Measurements from ENCODE around the gene ODAPH. TPM values are rescaled to one million over a fixed set of nuclear protein-coding genes. Genes with fewer than 3 reads are reported as not detected.

The ODAPH gene
- total RNA-seq, 4 donors from 2014 or later: not detected

DNA sequence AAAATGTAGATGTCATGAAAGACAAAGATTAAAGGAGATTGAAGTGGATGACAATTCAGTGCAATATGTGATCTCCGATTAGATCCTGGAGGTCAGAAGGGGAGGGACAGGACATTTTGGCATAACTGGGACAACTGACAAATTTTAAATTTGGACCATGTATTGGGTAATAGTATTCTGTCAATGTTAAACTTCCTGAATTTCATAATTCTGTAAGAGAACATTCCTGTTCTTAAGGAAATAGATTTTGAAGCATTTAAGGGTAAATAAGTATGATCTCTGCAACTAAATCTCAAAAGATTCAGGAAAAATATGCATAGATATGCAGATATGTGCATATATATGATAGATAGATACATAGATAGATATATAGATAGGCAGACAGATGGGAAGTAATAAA, 11.0 kb downstream of the ODAPH start:
- no peaks in the 10 kb centered on the region for H3K36me3 ChIP-seq
- H3K27ac ChIP-seq: no peak overlapping the region
- no peak for DNase-seq
- intact Hi-C loops (cut with DNase I; ENCODE audit: low total_unique reads): no loop called here
- TF ChIP-seq, protein P1, sequence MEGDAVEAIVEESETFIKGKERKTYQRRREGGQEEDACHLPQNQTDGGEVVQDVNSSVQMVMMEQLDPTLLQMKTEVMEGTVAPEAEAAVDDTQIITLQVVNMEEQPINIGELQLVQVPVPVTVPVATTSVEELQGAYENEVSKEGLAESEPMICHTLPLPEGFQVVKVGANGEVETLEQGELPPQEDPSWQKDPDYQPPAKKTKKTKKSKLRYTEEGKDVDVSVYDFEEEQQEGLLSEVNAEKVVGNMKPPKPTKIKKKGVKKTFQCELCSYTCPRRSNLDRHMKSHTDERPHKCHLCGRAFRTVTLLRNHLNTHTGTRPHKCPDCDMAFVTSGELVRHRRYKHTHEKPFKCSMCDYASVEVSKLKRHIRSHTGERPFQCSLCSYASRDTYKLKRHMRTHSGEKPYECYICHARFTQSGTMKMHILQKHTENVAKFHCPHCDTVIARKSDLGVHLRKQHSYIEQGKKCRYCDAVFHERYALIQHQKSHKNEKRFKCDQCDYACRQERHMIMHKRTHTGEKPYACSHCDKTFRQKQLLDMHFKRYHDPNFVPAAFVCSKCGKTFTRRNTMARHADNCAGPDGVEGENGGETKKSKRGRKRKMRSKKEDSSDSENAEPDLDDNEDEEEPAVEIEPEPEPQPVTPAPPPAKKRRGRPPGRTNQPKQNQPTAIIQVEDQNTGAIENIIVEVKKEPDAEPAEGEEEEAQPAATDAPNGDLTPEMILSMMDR (IDR thresholded peaks at IDR 0.05): no peak
- no peak for TF ChIP-seq POLR2A (IDR thresholded peaks at IDR 0.05)
- no peaks in the 10 kb centered on the region for H3K9me3 ChIP-seq
- H3K4me3 ChIP-seq: no peak overlapping the region
- no peaks in the 10 kb centered on the region for H3K4me1 ChIP-seq
- H3K27me3 ChIP-seq: no peaks in the 10 kb centered on the region

GRCh38 chr4:75567725-75568124, 11.9 kb downstream of the ODAPH start:
- intact Hi-C loops (cut with DNase I; ENCODE audit: low total_unique reads): no loop called here
- H3K4me1 ChIP-seq: no peaks in the 10 kb centered on the region
- H3K36me3 ChIP-seq: no peaks in the 10 kb centered on the region
- DNase-seq: no peak
- no peak for TF ChIP-seq POLR2A (IDR thresholded peaks at IDR 0.05)
- TF ChIP-seq, protein P1 (IDR thresholded peaks at IDR 0.05): no peak
- H3K4me3 ChIP-seq: no peak overlapping the region
- H3K27me3 ChIP-seq: no peaks in the 10 kb centered on the region
- H3K27ac ChIP-seq: no peak overlapping the region
- no peaks in the 10 kb centered on the region for H3K9me3 ChIP-seq

- no peaks in the 10 kb centered on the region for H3K9me3 ChIP-seq
- H3K27ac ChIP-seq: no peak overlapping the region
- TF ChIP-seq POLR2A (IDR thresholded peaks at IDR 0.05): no peak
- TF ChIP-seq, protein P1 (IDR thresholded peaks at IDR 0.05): no peak
- DNase-seq: no peak
- intact Hi-C loops (cut with DNase I; ENCODE audit: low total_unique reads): no loop called here
- no peaks in the 10 kb centered on the region for H3K4me1 ChIP-seq
- no peak overlapping the region for H3K4me3 ChIP-seq
- H3K27me3 ChIP-seq: no peaks in the 10 kb centered on the region
- H3K36me3 ChIP-seq: no peaks in the 10 kb centered on the region
Observed at GRCh38 chr4:75584067-75584466, 28.2 kb downstream of the ODAPH start.

GRCh38 chr4:75593393-75593792, 37.5 kb downstream of the ODAPH start:
- Histone ChIP-seq H3K9me3 (no peaks in the 10 kb centered on the region), H3K4me1 (no peaks in the 10 kb centered on the region), H3K36me3 (no peaks in the 10 kb centered on the region), H3K27me3 (no peaks in the 10 kb centered on the region), H3K4me3 (no peak overlapping the region), H3K27ac (no peak overlapping the region)
- intact Hi-C loops (cut with DNase I; ENCODE audit: low total_unique reads): no loop called here
- TF ChIP-seq, protein P1 (IDR thresholded peaks at IDR 0.05): no peak
- no peak for TF ChIP-seq POLR2A (IDR thresholded peaks at IDR 0.05)
- no peak for DNase-seq

- Histone ChIP-seq H3K4me1 (no peaks in the 10 kb centered on the region), H3K36me3 (no peaks in the 10 kb centered on the region), H3K4me3 (no peak overlapping the region), H3K9me3 (no peaks in the 10 kb centered on the region), H3K27me3 (no peaks in the 10 kb centered on the region), H3K27ac (no peak overlapping the region)
- TF ChIP-seq POLR2A (IDR thresholded peaks at IDR 0.05): no peak
- TF ChIP-seq, protein P1 (IDR thresholded peaks at IDR 0.05): no peak
- no peak for DNase-seq
- intact Hi-C loops (cut with DNase I; ENCODE audit: low total_unique reads): no loop called here
Observed at GRCh38 chr4:75596061-75596460, 40.2 kb downstream of the ODAPH start.
